Neutrophil (primary cell): ENCODE results near the gene HMCN1.

Experiments
- H3K27ac ChIP-seq: fragments of 200-600 bp; sonication (generic); 2 replicates; pipeline ENCODE4 v1.5.1; 2016; ENCODE audit warnings: mild to moderate bottlenecking, moderate library complexity
- H3K27me3 ChIP-seq: fragments of 200-600 bp; sonication (generic); 2 replicates; pipeline ENCODE4 v1.6.0; 2016; ENCODE audit warnings: mild to moderate bottlenecking
- H3K36me3 ChIP-seq: fragments of 200-600 bp; sonication (generic); 2 replicates; pipeline ENCODE4 v1.5.1; 2017
- H3K4me1 ChIP-seq, 2 experiments: fragments of 200-600 bp in 1 of 2; sonication (generic) in 1 of 2; 1 replicate in 1 of 2; 2 replicates in 1 of 2; pipeline versions ENCODE4 v1.5.1 to v1.6.1; 2013 to 2016; ENCODE audit warnings: low read depth in 1 of 2, low read length in 1 of 2, mild to moderate bottlenecking in 1 of 2, moderate library complexity in 1 of 2; ENCODE audit not compliant: control insufficient read depth in 1 of 2, insufficient read depth in 1 of 2
- H3K4me3 ChIP-seq, 2 experiments: fragments of 200-600 bp in 1 of 2; sonication (generic) in 1 of 2; 1 replicate in 1 of 2; 2 replicates in 1 of 2; pipeline ENCODE4 v1.5.1; 2013 to 2016; ENCODE audit warnings: low read depth in 1 of 2, low read length in 1 of 2, mild to moderate bottlenecking in 1 of 2, moderate library complexity in 1 of 2
- H3K9me3 ChIP-seq: fragments of 200-600 bp; sonication (generic); 2 replicates; pipeline ENCODE4 v1.5.1; 2016
- TF ChIP-seq, protein P1 (sequence below): fragments of 200-600 bp; sonication (generic); IDR thresholded peaks from 2 replicates; pipeline ENCODE4 v1.5.1; 2016; ENCODE audit warnings: antibody characterized with exemption

HMCN1 gene

DNA sequence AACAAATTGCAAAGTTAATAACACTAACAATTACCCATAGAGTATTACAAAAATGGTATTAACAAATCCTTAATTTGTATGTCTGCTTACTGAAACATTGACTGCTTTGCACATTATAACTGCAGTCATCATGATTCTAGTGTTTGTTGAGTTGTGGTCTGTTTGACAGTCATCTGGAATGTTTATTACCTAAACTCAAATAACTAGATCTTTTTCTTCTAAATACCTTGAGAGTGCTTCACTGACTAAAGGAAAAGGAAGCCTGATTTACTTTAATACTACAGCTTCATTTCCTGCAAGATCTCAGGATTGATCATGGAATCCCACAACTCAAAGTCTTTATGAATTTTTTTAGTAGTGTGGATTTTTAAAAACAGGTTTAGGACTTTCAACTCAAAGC is 70.0 kb downstream of the HMCN1 start:
- Histone ChIP-seq H3K4me1 (no peaks in the 10 kb centered on the region), H3K36me3 (no peaks in the 10 kb centered on the region), H3K27ac (no peak overlapping the region), H3K4me3 (no peak overlapping the region), H3K9me3 (no peaks in the 10 kb centered on the region), H3K27me3 (peaks cover 6% of the 10 kb centered on the region)
- TF ChIP-seq, protein P1, sequence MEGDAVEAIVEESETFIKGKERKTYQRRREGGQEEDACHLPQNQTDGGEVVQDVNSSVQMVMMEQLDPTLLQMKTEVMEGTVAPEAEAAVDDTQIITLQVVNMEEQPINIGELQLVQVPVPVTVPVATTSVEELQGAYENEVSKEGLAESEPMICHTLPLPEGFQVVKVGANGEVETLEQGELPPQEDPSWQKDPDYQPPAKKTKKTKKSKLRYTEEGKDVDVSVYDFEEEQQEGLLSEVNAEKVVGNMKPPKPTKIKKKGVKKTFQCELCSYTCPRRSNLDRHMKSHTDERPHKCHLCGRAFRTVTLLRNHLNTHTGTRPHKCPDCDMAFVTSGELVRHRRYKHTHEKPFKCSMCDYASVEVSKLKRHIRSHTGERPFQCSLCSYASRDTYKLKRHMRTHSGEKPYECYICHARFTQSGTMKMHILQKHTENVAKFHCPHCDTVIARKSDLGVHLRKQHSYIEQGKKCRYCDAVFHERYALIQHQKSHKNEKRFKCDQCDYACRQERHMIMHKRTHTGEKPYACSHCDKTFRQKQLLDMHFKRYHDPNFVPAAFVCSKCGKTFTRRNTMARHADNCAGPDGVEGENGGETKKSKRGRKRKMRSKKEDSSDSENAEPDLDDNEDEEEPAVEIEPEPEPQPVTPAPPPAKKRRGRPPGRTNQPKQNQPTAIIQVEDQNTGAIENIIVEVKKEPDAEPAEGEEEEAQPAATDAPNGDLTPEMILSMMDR: no peak

DNA sequence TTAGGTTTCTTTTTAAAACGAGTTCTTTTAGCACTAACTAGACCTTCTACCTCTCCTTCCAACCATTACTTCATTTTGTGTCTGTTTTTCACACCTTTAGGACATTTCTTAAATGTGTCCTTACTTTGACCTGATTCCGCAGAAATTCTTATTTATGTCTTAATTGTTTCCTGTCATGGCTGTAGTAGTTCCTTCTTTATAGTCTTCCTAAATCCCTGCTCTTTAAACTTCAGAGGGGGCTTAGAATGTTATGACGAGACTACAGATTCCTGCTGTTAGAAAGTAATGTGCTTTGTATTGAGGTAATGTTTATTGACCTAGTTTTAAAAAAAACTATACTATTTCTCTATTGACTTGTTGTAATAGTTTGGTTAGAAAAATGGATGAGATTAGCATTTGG is 70.4 kb downstream of the HMCN1 start:
- no peak overlapping the region for H3K4me3 ChIP-seq
- no peaks in the 10 kb centered on the region for H3K4me1 ChIP-seq
- H3K36me3 ChIP-seq: no peaks in the 10 kb centered on the region
- H3K27me3 ChIP-seq: peaks cover 6% of the 10 kb centered on the region
- TF ChIP-seq, protein P1: no peak
- H3K9me3 ChIP-seq: no peaks in the 10 kb centered on the region
- no peak overlapping the region for H3K27ac ChIP-seq

DNA sequence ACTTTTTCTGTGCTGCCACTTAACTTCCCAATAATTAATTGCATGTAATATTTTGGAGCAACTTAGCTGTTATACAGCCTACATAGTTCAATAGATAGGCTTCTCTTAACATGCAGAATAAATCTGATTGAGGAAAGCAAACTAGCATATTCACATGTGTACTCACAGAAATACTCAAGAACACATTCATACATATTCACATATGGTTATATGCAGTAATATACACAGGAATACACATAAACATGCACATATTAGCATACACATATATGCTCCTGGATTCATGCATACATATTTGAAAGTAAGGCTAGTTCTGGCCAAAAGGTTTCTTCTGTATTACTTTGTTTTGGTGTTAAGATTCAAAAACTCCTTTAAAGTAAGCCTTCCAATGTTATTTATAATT is 73.1 kb downstream of the HMCN1 start:
- Histone ChIP-seq H3K27me3 (peaks cover 6% of the 10 kb centered on the region), H3K9me3 (no peaks in the 10 kb centered on the region), H3K27ac (no peak overlapping the region), H3K4me1 (no peaks in the 10 kb centered on the region), H3K36me3 (no peaks in the 10 kb centered on the region), H3K4me3 (no peak overlapping the region)
- TF ChIP-seq, protein P1: no peak

DNA sequence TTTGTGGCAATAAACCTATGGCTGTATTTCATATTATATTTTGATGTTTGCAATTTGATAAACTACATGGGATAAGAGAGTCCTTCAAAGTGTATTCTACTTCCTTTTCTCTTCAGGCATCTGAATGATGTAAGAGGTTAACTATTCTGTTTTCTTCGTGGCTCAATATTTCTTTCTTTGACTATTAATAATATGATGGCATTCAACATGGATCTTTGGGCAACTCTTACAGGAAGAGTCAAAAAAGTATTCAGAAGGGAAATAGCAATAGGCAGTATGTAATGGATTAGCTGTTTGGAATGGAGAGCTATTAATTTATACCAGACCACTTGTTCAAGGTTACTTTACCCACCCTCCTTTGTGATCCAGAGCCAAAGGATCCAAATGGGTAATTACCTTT is 74.4 kb downstream of the HMCN1 start:
- TF ChIP-seq, protein P1: no peak
- no peaks in the 10 kb centered on the region for H3K9me3 ChIP-seq

DNA sequence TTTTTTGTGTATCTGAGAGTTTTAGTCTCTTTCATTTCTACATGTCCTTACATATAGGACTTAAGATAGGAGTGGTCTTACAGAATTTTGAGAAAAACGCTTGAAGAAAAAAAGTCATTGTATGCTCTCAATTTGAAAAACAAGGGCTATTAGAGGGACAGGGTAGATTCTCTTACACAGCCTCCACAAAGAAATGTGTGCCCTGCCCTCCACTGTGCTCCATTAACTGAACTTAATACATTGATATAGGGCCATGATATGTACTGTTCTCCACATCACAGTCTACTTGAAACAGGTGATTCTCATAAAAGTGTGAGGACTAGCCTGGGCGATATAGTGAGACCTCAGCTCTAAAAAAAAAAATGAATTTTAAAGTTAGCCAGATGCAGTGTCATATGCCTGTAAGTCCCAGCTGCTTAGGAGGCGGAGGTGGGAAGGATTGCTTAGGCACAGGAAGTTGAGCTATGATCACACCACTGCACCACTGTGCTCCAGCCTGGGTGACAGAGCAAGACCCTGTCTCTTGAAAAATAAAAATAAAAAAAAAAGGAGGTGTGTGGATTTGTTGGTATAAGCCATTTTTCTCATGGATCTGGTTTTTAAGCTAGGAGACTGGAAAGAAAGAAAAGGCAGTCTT is 77.0 kb downstream of the HMCN1 start:
- no peaks in the 10 kb centered on the region for H3K9me3 ChIP-seq
- no peaks in the 10 kb centered on the region for H3K27me3 ChIP-seq
- H3K4me3 ChIP-seq: no peak overlapping the region
- no peaks in the 10 kb centered on the region for H3K36me3 ChIP-seq
- H3K4me1 ChIP-seq: no peaks in the 10 kb centered on the region
- TF ChIP-seq, protein P1: no peak
- no peak overlapping the region for H3K27ac ChIP-seq

More for the DNA sequence above, 74.4 kb downstream of the HMCN1 start:
- no peak overlapping the region for H3K4me3 ChIP-seq
- no peaks in the 10 kb centered on the region for H3K36me3 ChIP-seq
- H3K4me1 ChIP-seq: no peaks in the 10 kb centered on the region
- H3K27me3 ChIP-seq: peaks cover 6% of the 10 kb centered on the region
- no peak overlapping the region for H3K27ac ChIP-seq
